ENCODE results near the gene GUK1.

GRCh38 chr1:228131766-228132165 is 8.3 kb upstream of the GUK1 start:
- no peak for TF ChIP-seq CTCF (conservative IDR thresholded peaks at IDR 0.05; ENCODE audit: low read length)
- TF ChIP-seq EZH2phosphoT487 (IDR thresholded peaks at IDR 0.05; ENCODE audit: borderline replicate concordance): no peak

Data from Loucy (cell line).